HG03457 (cell line): ENCODE results near the gene FBXL20.
"Not testable (repeated sequence)": the region's sequence is repeated elsewhere in the genome, so short reads cannot be mapped to it uniquely, and the experiment has no call there.

Source experiments
- ATAC-seq: cut with Tn5 transposase; IDR thresholded peaks from one replicate; pipeline ENCODE4 v1.9.1; 2021; ENCODE audit warnings: moderate number of reproducible peaks; ENCODE audit not compliant: unreplicated experiment

FBXL20 gene

GRCh38 chr17:39334008-39334744 lies 67.2 kb downstream of the FBXL20 start:
- ATAC-seq = not testable (repeated sequence)

- no peak for ATAC-seq
Observed at GRCh38 chr17:39332092-39332491, 69.3 kb downstream of the FBXL20 start.

GRCh38 chr17:39328815-39329214 lies 72.6 kb downstream of the FBXL20 start:
- ATAC-seq = no peak

- ATAC-seq = no peak
Observed at GRCh38 chr17:39327109-39327508, 74.3 kb downstream of the FBXL20 start.

- no peak for ATAC-seq
Observed at GRCh38 chr17:39325528-39326240, 75.7 kb downstream of the FBXL20 start.

GRCh38 chr17:39318636-39319035 lies 82.8 kb downstream of the FBXL20 start:
- no peak for ATAC-seq

GRCh38 chr17:39306509-39307212 lies 94.8 kb downstream of the FBXL20 start:
- no peak for ATAC-seq

GRCh38 chr17:39305978-39306377 lies 95.4 kb downstream of the FBXL20 start:
- no peak for ATAC-seq

- ATAC-seq = no peak
Observed at GRCh38 chr17:39304188-39304587, 97.2 kb downstream of the FBXL20 start.

GRCh38 chr17:39294060-39294459 lies 107.4 kb downstream of the FBXL20 start:
- ATAC-seq = no peak

- ATAC-seq = not testable (repeated sequence)
Observed at GRCh38 chr17:39292546-39292945, 108.9 kb downstream of the FBXL20 start.

GRCh38 chr17:39286513-39286912 lies 114.9 kb downstream of the FBXL20 start:
- ATAC-seq = not testable (repeated sequence)

- no peak for ATAC-seq
Observed at GRCh38 chr17:39284685-39285084, 116.7 kb downstream of the FBXL20 start.

GRCh38 chr17:39283896-39284295 lies 117.5 kb downstream of the FBXL20 start:
- no peak for ATAC-seq

GRCh38 chr17:39283098-39283497 lies 118.3 kb downstream of the FBXL20 start:
- ATAC-seq = no peak

GRCh38 chr17:39281806-39282205 lies 119.6 kb downstream of the FBXL20 start:
- ATAC-seq = no peak

GRCh38 chr17:39278246-39278645 lies 123.2 kb downstream of the FBXL20 start:
- not testable (repeated sequence) for ATAC-seq

GRCh38 chr17:39277110-39277509 lies 124.3 kb downstream of the FBXL20 start:
- no peak for ATAC-seq

GRCh38 chr17:39276113-39276512 lies 125.3 kb downstream of the FBXL20 start:
- ATAC-seq = no peak

GRCh38 chr17:39271546-39271945 lies 129.9 kb downstream of the FBXL20 start:
- no peak for ATAC-seq

- no peak for ATAC-seq
Observed at GRCh38 chr17:39270923-39271322, 130.5 kb downstream of the FBXL20 start.

- ATAC-seq = no peak
Observed at GRCh38 chr17:39264119-39264518, 137.3 kb downstream of the FBXL20 start.
